ENCODE results near the gene KDM4C. TPM values are rescaled to one million over a fixed set of nuclear protein-coding genes. Genes with fewer than 3 reads are reported as not detected.

KDM4C gene
- total and polyA plus RNA-seq, 2 of the 4 experiments (the other 2 are of a cell fraction): 11.8 to 23.8 TPM

- in situ Hi-C loops (cut with MboI; ENCODE audit: low sequenced_read_pairs): no loop called here
- H4K91ac ChIP-seq (ENCODE audit: insufficient read depth, low read depth, low read length): no peak overlapping the region
- H3K14ac ChIP-seq (replicated peaks; ENCODE audit: low read depth, low read length): no peak overlapping the region
- no peaks in the 10 kb centered on the region for H3K27me3 ChIP-seq (ENCODE audit: control insufficient read depth, insufficient read depth, low read length)
- no peak overlapping the region for H3K4ac ChIP-seq (ENCODE audit: low read depth, low read length)
- H2AK5ac ChIP-seq (ENCODE audit: low read depth, low read length): no peak overlapping the region
- BruUV-seq (replicated peaks): no TSS peak
- H2AK9ac ChIP-seq (replicated peaks; ENCODE audit: low read depth, low read length, poor library complexity): no peak overlapping the region
- intact Hi-C loops (cut with micrococcal nuclease): loop anchor here (5.0 kb wide), 1 partner anchor 66 kb away; no protein-coding TSS in a partner anchor
- no peaks in the 10 kb centered on the region for H3K36me3 ChIP-seq (ENCODE audit: control insufficient read depth, insufficient read depth, low read length)
- no peak overlapping the region for H3K4me2 ChIP-seq (ENCODE audit: low read depth, low read length)
- no peaks in the 10 kb centered on the region for H3K4me1 ChIP-seq (ENCODE audit: control insufficient read depth, insufficient read depth, low read length)
- no peak overlapping the region for H2BK20ac ChIP-seq (ENCODE audit: low read depth, low read length)
- no peak overlapping the region for H3K27ac ChIP-seq (ENCODE audit: insufficient read depth, low read length)
- H4K5ac ChIP-seq (ENCODE audit: low read depth, low read length): no peak overlapping the region
- TF ChIP-seq CTCF (conservative IDR thresholded peaks at IDR 0.05; ENCODE audit: low read depth, low read length) (no peak), MAZ (IDR thresholded peaks at IDR 0.05; ENCODE audit: borderline replicate concordance, low read depth, low read length) (no peak), RFX5 (IDR thresholded peaks at IDR 0.05; ENCODE audit: low read depth, low read length) (no peak), BHLHE40 (IDR thresholded peaks at IDR 0.05; ENCODE audit: low read depth, low read length) (no peak)
- DNase-seq (no peak), ATAC-seq (ENCODE audit: low read depth) (no peak)
- no CpG with 5 or more reads among the region's 2 CpGs for WGBS, 2 experiments (ENCODE audit: extremely low coverage in 2 of 2, insufficient read length in 1 of 2)
- H3K4me3 ChIP-seq (ENCODE audit: insufficient read depth, low read depth, low read length): no peak overlapping the region
- no peak overlapping the region for H3K9ac ChIP-seq (ENCODE audit: low read depth, low read length)
- H3K9me3 ChIP-seq (ENCODE audit: control insufficient read depth, insufficient read depth, low read length): no peaks in the 10 kb centered on the region
- ChIA-PET POLR2A (ENCODE audit: unreplicated experiment) (interaction anchor here (0.5 kb wide), 1 partner anchor 23 kb away, joined by 3 read pairs; no protein-coding TSS in a partner anchor), CTCF (no interaction called here)
- H2BK5ac ChIP-seq (ENCODE audit: low read depth, low read length, poor library complexity, severe bottlenecking): no peak overlapping the region
- H3K18ac ChIP-seq (ENCODE audit: low read depth, low read length): no peak overlapping the region
- H2BK15ac ChIP-seq (ENCODE audit: low read depth, low read length): no peak overlapping the region
- dilution Hi-C loops (cut with HindIII; ENCODE audit: low sequenced_read_pairs, unreplicated experiment): no loop called here
- H3K56ac ChIP-seq (ENCODE audit: extremely low read depth, insufficient read depth, low read length): no peak overlapping the region
- no peaks in the 10 kb centered on the region for H4K20me1 ChIP-seq (ENCODE audit: insufficient read depth, low read length)
- no peaks in the 10 kb centered on the region; a peak in 1 of 4 replicates for H3K79me1 ChIP-seq (ENCODE audit: low read depth in 1 of 2, low read length in 2 of 2)
- H3K23ac ChIP-seq (ENCODE audit: low read depth, low read length): no peak overlapping the region
- H2BK120ac ChIP-seq (ENCODE audit: low read depth, low read length): no peak overlapping the region
- H3K9me1 ChIP-seq (ENCODE audit: insufficient read depth, low read length): no peaks in the 10 kb centered on the region; the same call in 1 of the 2 replicates
- no peak overlapping the region for H4K8ac ChIP-seq (ENCODE audit: low read depth in 2 of 2, low read length in 2 of 2)
- H2AFZ ChIP-seq (replicated peaks; ENCODE audit: low read length, poor library complexity): no peak overlapping the region
These were observed 215.3 kb downstream of the KDM4C start for GRCh38 chr9:6973089-6973488.
